ENCODE measurements around the gene COL10A1.

- TF ChIP-seq POLR2A (IDR thresholded peaks at IDR 0.05) (no peak), CTCF (IDR thresholded peaks at IDR 0.05) (no peak), POLR2AphosphoS5 (IDR thresholded peaks at IDR 0.05) (no peak)
Measured at GRCh38 chr6:116070101-116070500, 55.8 kb downstream of the COL10A1 start.
